WTC11 (cell line): ENCODE measurements around the gene COL2A1.

Source experiments
- TF ChIP-seq, protein P1 (sequence below): sonication (generic); formaldehyde crosslinking; IDR thresholded peaks from 2 replicates; pipeline ENCODE4 v1.8.0; 2022; ENCODE audit warnings: missing genetic modification reagents
- TF ChIP-seq, protein P2 (sequence below): sonication (generic); formaldehyde crosslinking; IDR thresholded peaks from 2 replicates; pipeline ENCODE4 v1.8.1; 2022; ENCODE audit warnings: mild to moderate bottlenecking, moderate library complexity, missing genetic modification reagents
- TF ChIP-seq, protein P3 (sequence below): fragments of 200-600 bp; IDR thresholded peaks from 2 replicates; pipeline ENCODE4 v1.8.0; 2022; ENCODE audit warnings: antibody characterized with exemption
- TF ChIP-seq, protein P4 (sequence below): sonication (generic); formaldehyde crosslinking; IDR thresholded peaks from 2 replicates; pipeline ENCODE4 v1.8.1; 2023; ENCODE audit warnings: mild to moderate bottlenecking, missing genetic modification reagents

DNA sequence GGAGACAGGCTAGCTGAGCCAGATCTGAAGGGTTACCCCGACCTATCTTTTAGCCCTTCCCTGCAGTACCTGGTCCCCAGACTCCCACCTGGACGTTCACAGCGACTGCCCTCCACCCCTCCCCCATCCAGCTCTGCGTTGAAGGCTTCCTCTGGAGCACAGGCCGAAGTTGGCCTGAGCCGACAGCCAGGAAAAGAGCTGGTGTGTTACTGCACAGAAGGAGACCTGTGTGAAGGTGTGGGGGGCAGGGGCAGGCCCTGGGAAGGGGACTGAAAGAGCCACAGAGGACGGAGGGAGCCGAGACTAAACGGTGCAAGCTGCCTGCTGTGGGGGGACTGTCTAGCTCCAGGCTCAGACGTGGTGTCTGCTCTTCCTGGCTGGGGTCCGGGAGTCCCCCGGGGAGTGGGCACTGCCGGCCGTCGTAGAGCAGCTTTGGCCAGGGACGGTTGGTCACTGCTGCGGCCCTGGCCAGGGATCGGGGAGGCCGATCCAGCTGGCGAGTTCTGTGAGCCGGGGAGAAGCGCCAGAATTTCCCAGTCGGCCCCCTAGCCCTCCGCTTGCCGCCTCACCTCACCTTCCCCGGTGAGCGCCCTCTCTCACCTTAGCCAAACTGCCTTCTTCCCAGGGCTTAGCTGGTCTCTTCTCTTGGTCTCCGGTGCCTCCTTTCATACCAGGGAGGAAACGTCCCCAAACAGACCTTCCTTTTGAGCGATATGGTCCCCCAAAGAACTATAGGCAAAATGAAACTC lies 899 bp upstream of the COL2A1 start:
- TF ChIP-seq, protein P1, sequence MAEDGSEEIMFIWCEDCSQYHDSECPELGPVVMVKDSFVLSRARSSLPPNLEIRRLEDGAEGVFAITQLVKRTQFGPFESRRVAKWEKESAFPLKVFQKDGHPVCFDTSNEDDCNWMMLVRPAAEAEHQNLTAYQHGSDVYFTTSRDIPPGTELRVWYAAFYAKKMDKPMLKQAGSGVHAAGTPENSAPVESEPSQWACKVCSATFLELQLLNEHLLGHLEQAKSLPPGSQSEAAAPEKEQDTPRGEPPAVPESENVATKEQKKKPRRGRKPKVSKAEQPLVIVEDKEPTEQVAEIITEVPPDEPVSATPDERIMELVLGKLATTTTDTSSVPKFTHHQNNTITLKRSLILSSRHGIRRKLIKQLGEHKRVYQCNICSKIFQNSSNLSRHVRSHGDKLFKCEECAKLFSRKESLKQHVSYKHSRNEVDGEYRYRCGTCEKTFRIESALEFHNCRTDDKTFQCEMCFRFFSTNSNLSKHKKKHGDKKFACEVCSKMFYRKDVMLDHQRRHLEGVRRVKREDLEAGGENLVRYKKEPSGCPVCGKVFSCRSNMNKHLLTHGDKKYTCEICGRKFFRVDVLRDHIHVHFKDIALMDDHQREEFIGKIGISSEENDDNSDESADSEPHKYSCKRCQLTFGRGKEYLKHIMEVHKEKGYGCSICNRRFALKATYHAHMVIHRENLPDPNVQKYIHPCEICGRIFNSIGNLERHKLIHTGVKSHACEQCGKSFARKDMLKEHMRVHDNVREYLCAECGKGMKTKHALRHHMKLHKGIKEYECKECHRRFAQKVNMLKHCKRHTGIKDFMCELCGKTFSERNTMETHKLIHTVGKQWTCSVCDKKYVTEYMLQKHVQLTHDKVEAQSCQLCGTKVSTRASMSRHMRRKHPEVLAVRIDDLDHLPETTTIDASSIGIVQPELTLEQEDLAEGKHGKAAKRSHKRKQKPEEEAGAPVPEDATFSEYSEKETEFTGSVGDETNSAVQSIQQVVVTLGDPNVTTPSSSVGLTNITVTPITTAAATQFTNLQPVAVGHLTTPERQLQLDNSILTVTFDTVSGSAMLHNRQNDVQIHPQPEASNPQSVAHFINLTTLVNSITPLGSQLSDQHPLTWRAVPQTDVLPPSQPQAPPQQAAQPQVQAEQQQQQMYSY (CRISPR knock-in tag), result no peak
- TF ChIP-seq, protein P2, sequence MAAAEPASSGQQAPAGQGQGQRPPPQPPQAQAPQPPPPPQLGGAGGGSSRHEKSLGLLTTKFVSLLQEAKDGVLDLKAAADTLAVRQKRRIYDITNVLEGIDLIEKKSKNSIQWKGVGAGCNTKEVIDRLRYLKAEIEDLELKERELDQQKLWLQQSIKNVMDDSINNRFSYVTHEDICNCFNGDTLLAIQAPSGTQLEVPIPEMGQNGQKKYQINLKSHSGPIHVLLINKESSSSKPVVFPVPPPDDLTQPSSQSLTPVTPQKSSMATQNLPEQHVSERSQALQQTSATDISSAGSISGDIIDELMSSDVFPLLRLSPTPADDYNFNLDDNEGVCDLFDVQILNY (CRISPR knock-in tag), result no peak
- TF ChIP-seq, protein P3, sequence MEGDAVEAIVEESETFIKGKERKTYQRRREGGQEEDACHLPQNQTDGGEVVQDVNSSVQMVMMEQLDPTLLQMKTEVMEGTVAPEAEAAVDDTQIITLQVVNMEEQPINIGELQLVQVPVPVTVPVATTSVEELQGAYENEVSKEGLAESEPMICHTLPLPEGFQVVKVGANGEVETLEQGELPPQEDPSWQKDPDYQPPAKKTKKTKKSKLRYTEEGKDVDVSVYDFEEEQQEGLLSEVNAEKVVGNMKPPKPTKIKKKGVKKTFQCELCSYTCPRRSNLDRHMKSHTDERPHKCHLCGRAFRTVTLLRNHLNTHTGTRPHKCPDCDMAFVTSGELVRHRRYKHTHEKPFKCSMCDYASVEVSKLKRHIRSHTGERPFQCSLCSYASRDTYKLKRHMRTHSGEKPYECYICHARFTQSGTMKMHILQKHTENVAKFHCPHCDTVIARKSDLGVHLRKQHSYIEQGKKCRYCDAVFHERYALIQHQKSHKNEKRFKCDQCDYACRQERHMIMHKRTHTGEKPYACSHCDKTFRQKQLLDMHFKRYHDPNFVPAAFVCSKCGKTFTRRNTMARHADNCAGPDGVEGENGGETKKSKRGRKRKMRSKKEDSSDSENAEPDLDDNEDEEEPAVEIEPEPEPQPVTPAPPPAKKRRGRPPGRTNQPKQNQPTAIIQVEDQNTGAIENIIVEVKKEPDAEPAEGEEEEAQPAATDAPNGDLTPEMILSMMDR, result no peak
- TF ChIP-seq, protein P4, sequence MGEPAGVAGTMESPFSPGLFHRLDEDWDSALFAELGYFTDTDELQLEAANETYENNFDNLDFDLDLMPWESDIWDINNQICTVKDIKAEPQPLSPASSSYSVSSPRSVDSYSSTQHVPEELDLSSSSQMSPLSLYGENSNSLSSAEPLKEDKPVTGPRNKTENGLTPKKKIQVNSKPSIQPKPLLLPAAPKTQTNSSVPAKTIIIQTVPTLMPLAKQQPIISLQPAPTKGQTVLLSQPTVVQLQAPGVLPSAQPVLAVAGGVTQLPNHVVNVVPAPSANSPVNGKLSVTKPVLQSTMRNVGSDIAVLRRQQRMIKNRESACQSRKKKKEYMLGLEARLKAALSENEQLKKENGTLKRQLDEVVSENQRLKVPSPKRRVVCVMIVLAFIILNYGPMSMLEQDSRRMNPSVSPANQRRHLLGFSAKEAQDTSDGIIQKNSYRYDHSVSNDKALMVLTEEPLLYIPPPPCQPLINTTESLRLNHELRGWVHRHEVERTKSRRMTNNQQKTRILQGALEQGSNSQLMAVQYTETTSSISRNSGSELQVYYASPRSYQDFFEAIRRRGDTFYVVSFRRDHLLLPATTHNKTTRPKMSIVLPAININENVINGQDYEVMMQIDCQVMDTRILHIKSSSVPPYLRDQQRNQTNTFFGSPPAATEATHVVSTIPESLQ (CRISPR knock-in tag), result no peak
